NCI-H128 (cell line): ENCODE measurements around the gene NFATC1.

Source experiments
- DNase-seq: peaks from one replicate; lab custom pipeline; 2025; ENCODE audit not compliant: unreplicated experiment; lab: John Stamatoyannopoulos, UW

Gene NFATC1

DNA sequence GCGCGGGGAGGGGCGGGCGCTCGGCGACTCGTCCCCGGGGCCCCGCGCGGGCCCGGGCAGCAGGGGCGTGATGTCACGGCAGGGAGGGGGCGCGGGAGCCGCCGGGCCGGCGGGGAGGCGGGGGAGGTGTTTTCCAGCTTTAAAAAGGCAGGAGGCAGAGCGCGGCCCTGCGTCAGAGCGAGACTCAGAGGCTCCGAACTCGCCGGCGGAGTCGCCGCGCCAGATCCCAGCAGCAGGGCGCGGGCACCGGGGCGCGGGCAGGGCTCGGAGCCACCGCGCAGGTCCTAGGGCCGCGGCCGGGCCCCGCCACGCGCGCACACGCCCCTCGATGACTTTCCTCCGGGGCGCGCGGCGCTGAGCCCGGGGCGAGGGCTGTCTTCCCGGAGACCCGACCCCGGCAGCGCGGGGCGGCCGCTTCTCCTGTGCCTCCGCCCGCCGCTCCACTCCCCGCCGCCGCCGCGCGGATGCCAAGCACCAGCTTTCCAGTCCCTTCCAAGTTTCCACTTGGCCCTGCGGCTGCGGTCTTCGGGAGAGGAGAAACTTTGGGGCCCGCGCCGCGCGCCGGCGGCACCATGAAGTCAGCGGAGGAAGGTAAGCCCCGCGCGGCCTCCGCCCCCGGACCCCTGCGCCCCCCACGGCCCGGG, at the start of gene NFATC1:
NFATC1 (plus strand) TSS at position 170 of the 644 bp plus-strand sequence; CDS start at position 465, 295 bp downstream.
- peak; percentile 46 for DNase-seq

DNA sequence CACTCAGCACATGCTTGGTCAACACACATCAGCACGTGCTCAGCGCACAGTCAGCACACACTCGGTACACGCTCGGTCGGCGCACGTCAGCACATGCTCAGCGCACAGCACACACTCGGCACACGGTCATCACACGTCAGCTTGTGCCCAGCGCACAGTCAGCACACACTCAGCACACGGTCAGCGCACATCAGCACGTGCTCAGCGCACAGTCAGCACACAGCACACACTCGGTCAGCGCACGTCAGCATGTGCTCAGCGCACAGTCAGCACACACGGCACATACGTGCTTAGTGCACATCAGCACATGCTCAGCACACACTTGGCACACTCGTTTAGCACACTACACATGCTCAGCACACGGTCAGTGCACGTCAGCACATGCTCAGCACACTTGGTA, 49.7 kb upstream of the NFATC1 start:
- DNase-seq, result no peak

DNA sequence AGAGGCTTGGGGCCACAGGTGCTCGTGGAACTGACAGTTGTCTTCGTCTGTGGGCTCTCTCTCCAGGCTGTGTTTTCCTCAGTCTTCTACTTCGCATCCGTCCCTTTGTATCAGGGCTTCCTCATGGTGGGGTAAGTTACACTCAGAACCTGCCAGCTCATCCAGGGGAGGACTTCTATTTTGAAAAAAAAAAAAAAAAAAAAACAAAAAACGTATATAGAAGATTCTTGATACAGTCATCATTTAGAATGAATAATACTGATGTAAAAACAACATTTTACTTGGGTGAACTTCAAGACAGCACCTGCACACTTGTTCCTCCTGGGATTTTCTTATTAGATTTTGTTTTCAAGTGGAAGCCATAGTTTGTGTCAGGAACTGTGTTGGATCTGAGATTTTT, 47.7 kb upstream of the NFATC1 start:
- no peak for DNase-seq

DNA sequence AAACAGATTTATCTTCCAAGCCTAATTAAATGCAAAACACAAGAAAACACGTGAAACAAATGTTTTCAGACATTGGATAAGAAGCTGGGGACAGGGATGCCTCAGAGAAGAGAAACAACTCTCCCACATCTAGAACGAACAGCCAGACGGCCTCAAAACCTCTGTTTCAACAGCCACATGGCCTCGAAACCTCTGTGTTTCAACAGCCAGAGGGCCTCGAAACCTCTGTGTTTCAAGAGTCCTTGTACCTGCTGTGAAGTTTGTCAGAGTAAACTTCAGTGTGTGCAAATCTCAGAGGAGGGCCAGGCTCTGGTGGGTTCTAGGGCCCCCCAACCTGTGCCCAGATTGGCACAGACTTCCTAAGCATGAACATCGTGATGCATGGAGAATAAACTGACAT, 43.3 kb upstream of the NFATC1 start:
- no peak for DNase-seq

DNA sequence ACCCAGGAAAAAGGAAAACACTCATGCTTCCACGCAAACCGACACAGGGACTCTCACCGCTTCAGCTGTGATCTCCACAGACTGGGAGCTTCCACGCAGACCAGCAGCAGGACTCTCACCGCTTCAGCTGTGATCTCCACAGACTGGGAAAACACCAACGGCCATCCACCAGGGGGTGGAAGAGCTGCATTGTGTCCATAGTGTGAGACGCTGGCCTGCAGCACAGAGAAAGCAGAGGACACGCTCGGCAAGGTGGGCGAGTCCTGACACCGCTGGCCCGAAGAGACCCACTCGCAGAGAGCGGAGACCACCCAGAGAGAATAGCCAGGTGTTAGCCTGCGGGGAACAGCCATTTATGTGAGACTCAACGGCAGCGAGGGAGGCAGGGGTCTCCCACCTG, 42.5 kb upstream of the NFATC1 start:
- DNase-seq, result no peak

DNA sequence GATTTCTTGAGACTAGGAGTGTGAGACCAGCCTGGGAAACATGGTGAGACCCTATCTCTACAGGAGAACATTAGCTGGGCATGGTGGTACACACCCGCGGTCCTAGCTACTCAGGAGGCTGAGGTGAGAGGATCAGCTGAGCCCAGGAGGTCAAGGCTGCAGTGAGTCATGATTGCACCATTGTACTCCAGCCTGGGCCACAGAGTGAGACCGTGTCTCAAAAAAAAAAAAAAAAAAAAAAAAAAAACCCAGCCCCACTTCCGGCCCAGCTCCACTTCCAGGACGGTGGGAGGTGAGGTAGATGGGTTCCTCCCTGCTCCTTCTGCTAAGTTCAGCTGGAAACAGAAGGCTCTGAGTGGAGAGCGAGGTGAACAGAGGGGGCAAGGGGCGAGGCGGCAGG, 41.4 kb upstream of the NFATC1 start:
- DNase-seq, result no peak

DNA sequence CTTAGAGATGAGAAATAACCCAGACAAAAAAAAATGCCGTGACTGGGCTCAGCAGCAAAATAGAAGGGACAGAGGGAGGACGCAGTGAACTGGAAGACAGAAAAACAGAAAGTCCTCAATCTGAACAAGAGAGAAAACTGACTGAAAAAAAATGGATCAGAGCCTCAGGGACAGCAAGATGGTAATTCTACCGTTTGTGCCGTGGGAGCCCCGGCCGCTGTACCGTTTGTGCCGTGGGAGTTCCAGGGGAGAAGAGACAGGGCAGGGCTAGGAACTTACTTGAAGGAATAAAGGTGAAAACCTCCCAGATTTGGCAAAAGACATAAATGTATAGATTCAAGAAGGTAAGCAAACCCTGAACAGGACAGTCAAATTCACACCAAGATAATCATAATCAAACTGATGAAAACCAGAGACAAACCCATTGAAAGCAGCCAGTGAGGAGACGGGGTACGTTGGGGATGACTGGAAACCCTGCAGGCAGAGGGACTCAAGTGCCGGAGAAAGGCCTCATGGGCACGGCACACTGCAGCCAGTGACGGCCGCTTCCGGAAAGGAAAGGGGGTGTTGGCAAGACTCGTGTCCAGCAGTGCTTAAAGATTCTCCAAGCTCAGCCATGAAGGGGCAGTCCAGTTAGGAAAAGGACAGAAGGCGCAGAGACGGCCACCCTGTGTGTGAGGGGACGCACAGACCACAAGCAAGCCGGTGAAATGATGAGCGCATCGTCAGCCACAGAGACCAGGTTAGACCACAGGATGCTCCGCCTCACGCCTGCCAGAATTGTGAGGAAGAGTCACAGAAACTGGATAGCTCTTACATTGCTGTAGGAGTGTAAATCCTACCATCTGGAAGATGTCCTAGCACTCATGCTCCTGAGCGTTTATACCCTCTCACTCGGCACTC, 40.0 kb upstream of the NFATC1 start:
- DNase-seq, result no peak

DNA sequence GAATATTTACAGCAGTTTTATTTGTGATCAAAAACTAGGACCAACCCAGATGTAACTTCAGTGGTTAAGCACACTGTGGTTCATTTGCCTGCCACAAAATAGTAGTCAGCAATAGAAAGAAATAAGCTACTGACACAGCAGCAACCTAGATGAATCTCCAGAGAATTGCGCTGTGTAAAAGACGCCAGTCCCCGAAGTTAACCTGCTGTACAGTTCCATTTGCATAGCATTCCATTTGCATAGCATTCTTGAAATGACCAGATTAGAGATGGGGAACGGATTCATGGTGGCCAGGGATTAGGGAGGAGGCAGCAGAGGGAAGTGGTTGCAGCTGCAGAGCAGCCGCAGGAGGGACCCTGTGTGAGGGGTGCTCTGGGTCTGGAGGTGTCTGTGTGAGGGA, 39.3 kb upstream of the NFATC1 start:
- DNase-seq, result no peak

DNA sequence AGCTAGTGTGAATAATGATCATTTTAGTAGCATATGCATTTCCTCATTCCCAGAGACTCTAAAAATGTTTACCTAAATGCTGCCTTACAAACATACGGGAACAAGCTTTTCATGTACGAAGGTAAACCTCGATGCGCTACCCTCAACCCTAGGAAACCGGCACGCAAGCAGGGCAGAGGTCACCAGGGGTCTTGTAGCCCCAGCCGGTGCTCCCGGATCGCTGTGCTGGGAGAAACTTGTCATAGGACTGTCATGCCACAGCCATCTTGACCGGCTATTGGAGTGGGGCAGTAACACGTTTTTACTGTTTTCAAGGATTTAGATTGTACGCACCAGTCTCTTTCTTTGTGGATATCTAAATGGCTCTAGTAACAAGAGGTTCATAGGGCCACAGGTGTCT, 34.8 kb upstream of the NFATC1 start:
- no peak for DNase-seq

DNA sequence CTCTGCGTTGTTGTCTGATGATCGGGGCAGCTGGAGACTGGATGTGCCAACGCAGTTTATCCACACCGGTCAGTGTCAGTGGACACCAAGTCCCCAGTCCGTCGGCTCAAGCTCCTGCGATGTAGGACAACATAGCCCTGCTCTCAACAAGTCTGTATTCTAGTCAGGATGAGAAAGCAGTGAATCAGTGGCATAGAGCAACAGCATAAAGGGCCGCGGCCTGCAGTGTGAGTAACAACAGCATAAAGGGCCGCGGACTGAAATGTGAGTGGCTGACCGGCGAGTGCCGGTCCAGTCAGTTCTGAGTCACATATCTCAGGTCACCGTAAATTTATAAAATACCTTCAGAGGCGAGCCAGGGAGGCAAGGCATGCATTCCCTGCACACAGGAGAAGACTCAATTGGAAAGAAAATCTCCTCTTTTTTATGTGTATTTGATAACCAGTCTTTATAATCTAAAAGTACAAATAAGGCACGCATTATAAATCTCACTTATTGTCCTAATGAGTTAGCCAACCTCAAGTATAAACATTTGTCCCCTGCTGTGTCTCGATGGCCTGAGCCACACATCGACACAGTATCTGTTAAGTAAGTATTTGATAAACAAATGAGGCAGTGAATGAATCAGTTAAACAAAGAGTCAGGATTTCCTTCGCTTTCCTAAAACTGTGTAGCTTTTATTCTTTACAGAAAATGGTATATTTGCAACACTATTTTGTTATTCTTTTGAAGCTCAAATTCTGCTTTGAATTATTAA, 33.8 kb upstream of the NFATC1 start:
- no peak for DNase-seq

DNA sequence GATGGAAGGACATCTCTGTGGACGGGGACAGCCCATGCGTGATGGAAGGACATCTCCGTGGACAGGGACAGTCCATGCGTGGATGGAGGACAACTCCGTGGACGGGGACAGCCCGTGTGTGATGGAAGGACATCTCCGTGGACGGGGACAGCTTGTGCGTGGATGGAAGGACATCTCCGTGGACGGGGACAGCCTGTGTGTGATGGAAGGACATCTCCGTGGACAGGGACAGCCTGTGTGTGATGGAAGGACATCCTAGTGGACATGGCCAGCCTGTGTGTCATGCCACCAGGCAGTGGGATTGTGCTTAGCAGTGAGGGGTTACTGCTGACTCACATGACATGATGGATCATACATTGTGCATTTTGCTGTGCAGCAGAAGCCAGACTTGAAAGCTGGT, 30.0 kb upstream of the NFATC1 start:
- no peak for DNase-seq

DNA sequence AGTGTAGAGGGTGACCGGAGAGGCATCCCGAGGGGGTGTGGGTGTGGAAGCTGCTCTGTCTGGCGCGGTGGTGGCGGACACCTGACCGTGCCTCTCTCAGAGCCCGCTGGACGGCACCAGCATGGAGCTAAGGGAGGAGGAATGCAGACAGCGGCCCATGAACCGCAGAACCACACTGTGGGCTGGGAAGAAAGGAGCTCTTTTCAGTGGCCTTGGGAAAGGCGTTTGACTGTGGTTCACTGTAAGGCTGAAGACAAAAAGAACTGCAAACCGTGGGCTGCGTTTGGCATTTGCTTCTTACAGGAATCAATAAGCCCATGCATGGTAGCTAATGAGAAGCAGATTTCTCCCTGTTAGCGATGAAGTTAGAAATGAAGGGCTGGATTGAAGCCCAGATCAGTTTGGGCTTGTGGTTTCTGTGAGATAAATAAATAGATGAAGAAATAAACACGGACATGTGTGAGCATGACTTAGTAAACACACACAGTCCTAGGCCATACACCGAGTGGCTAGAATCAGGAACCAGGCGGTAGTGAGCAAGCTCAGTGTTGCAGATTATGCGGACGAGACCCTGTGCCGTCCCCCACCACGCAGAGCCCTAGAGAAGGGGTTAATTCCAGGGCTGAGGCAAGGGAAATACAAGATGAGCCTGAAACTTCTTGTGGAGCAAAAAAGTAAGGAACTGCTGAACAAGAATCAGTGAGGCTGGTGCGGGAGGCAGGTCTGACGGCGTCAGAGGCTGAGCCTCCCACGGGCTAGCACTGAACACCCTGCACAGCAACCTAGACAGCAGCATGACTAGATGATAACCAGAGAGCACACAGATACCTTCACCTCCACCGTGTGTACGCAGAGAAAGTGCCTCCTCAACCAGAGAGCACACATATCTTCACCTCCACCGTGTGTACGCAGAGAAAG, 29.3 kb upstream of the NFATC1 start:
- DNase-seq, result no peak

DNA sequence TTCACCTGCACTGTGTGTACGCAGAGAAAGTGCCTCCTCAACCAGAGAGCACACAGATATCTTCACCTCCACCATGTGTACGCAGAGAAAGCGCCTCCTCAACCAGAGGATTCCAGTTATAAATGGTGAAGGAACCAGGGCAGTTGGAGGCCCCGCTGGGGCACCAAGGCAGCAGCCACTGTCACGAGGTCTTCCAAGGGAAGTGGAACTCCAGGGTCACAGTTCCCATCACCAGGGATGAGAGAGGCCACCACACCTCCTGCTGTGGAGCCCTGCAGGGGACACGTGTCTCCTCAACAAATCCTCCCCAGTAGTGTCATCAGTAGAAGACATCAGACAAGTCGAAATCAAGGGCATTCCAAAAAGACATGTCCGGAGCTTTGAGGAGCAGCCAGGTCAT, 28.2 kb upstream of the NFATC1 start:
- no peak for DNase-seq

DNA sequence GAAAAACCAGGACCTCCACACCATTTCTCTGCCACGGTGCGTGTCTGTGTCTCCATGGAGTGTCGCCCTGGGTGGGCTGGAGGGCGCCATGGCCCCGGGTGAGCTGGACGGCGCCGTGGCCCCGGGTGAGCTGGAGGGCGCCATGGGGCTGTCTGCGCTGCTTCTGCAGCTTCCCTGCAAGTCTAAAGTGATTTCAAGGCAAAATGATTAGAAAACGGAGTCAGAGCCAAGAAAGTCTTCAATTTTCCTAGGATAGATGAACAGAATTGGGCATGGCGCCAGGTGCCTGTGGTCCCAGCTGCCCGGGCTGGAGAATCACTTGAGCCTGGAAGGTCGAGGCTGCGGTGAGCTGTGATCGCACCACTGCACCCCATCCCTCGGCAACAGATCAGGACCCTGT, 27.7 kb upstream of the NFATC1 start:
- DNase-seq, result no peak

DNA sequence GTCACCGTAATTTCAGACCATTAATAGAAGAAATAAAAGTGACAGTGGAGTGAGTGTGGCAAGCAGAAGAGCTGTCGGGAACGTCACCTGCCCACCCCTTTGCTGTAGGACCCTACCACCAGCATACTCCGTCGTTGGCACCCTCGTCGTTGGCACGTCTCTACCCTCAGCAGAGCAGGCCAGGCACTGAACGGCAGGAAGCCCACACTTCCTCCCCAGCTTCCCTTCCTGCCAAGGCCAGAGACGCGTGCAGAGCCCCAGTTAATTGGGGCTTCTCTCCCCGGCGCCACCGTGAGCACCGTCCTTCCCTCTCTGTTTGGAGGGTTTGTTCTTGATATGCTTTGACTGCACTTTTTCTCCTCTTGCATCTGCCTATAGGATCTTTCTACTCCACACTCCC, 27.0 kb upstream of the NFATC1 start:
- DNase-seq, result no peak

DNA sequence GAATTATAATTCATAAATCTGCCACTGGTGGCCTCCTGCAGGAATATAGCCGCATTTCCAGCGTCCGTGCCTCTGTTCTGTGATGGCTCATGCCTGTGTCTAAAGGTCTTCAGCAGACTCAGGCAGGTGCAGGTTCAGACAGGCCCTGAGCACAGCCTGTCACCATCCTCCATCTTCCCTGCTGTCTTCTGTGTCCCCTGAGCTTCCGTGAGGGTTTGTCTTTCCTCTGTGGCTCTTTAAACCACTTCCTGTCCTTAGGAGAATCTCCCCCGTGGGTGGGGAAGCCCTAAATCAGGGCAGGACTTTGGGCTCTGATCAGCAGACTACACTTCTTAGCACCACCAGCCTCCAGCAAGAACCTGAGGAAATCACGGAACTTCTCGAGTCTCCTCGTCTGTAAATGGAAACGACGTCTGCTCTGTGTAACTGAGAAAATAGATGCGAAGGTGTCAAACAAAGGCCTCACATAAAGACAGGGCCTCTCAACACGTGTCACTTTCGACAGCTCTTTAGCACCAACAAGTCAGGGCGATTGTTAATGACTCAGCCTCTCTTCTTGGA, 24.1 kb upstream of the NFATC1 start:
- DNase-seq, result no peak

DNA sequence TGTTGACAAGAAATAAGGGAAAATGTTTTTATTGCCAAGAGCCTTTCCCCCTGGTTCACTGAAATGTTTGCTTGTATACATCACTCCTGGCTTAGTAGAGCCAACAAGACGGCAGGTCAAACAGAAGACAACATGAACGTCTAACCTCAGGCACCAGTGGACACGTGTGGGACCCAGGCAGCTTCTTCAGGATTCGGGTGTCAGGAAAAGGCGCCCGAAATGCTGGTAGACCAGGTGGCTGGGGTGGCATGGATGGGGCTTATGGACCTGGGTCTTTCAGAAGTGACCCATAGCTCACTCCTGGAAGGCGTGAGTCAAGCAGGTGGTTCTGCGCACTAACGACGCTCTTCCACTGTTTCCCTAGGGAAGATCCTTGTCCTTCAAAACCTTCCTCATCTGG, 23.3 kb upstream of the NFATC1 start:
- DNase-seq, result no peak

DNA sequence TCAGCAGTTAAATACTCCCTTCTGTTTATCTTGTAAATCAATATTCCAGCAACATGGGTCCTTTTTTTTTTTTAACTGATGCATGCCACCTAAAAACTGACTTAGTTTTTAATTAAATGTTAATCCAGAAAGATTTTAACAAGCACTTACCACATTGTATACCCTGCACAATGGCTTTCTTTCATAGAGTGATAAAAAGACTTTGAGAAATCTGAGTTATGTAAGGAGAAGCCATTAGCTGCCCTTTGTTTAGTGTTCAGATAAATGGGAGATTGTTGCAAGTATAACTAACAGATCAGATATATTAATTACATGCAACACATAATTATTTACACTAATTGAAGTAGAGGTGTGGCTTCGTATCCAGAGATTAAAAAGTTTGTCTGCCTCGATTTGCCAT, 22.7 kb upstream of the NFATC1 start:
- DNase-seq, result no peak

DNA sequence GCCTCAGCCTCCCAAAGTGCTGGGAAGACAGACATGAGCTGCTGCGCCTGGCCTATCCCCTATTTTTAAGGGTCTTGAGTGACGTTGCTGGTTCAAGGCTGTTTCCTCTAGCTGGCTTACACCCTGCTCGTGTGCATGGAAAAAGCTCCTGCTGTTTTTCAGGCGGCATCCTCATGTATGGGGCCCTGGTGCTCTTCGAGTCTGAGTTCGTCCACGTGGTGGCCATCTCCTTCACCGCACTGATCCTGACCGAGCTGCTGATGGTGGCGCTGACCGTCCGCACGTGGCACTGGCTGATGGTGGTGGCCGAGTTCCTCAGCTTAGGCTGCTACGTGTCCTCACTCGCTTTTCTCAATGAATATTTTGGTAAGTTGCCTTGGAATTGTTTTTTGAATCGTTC, 22.0 kb upstream of the NFATC1 start:
- no peak for DNase-seq

DNA sequence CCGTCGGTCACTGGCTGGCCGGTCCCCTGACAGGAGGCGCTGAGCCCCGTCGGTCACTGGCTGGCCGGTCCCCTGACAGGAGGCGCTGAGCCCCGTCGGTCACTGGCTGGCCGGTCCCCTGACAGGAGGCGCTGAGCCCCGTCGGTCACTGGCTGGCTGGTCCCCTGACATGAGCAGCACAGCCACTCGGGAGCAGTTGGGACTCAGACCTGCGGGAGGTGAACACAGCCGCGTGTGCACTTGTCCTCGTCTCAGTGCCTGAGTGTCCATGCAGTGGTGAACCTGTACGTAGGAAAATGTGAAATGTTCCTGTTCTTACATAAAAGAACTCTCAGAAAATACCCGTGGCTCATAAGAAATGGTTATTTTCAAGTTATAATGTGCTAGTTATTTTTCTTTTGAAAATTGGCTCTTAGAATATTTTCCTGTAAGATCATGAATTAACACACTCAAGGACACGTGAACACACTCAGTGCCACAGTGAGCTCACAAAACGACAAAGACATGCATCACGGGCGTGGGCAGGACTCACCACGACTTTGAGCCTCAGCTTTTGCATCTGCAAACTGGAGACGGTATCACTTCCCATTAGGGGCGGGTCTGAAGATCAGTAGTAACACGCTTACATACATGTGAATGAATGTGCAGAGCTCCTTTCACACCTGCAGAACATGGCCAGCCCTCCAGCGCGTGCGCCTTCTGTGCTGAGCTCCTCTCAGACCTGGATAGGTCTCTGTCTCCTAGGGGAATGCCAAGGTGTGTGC, 21.1 kb upstream of the NFATC1 start:
- DNase-seq, result no peak
